ENCODE results near the gene TSPO. TPM values are rescaled to one million over a fixed set of nuclear protein-coding genes. Genes with fewer than 3 reads are reported as not detected.

Gene TSPO
- total and polyA plus RNA-seq, 2 donors from 2014 or later: 134 to 173 TPM

DNA sequence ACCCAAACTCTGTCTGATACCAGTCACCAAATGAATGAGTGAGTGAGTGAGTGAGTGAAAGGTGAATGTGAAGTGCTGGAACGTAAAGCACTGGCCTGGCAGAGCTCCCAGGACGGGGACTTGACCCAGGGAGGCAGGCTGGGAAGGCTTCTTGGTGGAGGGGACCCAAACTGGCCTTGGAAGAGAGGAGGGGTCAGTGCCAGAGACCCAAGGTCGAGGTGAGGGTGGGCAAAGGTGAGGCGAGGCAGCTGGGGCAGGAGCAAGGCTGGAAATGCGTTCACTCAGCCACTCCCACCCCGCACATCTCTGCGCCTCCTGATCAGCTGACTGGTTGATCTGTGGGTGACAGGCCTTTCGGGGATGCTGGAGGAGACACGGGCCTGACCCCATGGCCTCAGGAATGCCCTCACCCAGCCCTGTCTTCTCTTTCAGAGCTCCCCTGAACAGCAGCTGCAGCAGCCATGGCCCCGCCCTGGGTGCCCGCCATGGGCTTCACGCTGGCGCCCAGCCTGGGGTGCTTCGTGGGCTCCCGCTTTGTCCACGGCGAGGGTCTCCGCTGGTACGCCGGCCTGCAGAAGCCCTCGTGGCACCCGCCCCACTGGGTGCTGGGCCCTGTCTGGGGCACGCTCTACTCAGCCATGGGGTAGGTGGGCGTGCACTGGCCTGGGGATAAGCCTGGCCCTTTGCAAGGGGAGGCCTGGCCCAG lies 7.6 kb downstream of the TSPO start:
- Histone ChIP-seq H3K4me3 (ENCODE audit: low read length in 3 of 3) (no peak overlapping the region), H3K4me1 (ENCODE audit: control insufficient read depth in 2 of 3, insufficient read depth in 2 of 3, low read depth in 1 of 3, low read length in 3 of 3) (peaks cover 0 to 2% (median 0%) of the 10 kb centered on the region in 3 donors), H3K9me3 (ENCODE audit: control insufficient read depth in 2 of 3, insufficient read depth in 1 of 3, low read length in 3 of 3) (no peaks in the 10 kb centered on the region), H3K27ac (ENCODE audit: low read depth in 2 of 2, low read length in 2 of 2) (no peak overlapping the region), H3K36me3 (ENCODE audit: control insufficient read depth in 2 of 3, insufficient read depth in 3 of 3, low read length in 3 of 3) (no peaks in the 10 kb centered on the region), H3K27me3 (ENCODE audit: control insufficient read depth, insufficient read depth, low read length) (no peaks in the 10 kb centered on the region), H3K9ac (ENCODE audit: low read length in 3 of 3) (no peak overlapping the region)
- intact Hi-C loops (cut with DNase I): no loop called here
- FAIRE-seq (no peak), DNase-seq (peak in 1 of 5 donors; percentile 63)
- TF ChIP-seq CTCF (IDR thresholded peaks at IDR 0.05; ENCODE audit: borderline replicate concordance, extremely low read depth, insufficient read depth): no peak

DNA sequence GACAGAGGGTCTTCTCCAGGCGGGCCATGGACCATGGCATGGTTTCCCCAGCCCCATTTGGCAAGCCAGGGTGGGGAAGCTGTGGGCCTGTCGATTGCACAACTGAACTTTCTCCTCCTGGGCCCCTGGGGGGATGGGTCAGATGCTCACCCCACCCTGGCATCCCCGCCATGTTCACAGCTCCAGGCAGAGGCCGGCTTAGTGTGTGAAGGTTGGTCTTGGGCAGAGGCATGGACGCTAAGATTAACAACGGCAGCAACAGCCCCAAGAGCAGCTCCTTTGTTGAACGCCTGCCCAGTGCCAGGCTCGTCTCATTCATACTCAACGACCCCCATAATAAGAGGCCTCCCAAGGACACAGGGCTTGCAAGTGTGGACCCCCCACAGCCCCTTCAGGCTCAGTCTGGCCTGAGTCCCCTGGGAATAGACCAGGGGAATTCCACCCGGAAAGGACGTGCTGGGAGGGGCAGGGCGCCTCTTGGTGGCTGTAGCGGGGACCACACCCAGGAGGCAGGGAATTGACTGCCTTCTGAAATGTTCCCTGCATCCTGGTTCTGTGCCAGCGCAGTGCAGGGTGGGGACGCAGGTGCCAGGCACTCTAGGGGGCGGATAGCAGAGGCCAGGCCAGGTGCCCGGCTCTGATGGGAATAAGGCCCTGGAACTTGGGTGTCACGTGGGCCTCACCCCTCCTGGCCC lies 8.3 kb downstream of the TSPO start:
- Histone ChIP-seq H3K36me3 (ENCODE audit: control insufficient read depth in 2 of 3, insufficient read depth in 3 of 3, low read length in 3 of 3) (no peaks in the 10 kb centered on the region), H3K27ac (ENCODE audit: low read depth in 2 of 2, low read length in 2 of 2) (no peak overlapping the region), H3K9me3 (ENCODE audit: control insufficient read depth in 2 of 3, insufficient read depth in 1 of 3, low read length in 3 of 3) (no peaks in the 10 kb centered on the region), H3K4me3 (ENCODE audit: low read length in 3 of 3) (no peak overlapping the region), H3K4me1 (ENCODE audit: control insufficient read depth in 2 of 3, insufficient read depth in 2 of 3, low read depth in 1 of 3, low read length in 3 of 3) (peaks cover 0 to 4% (median 0%) of the 10 kb centered on the region in 3 donors), H3K27me3 (ENCODE audit: control insufficient read depth, insufficient read depth, low read length) (no peaks in the 10 kb centered on the region), H3K9ac (ENCODE audit: low read length in 3 of 3) (no peak overlapping the region)
- TF ChIP-seq CTCF (IDR thresholded peaks at IDR 0.05; ENCODE audit: borderline replicate concordance, extremely low read depth, insufficient read depth): no peak
- intact Hi-C loops (cut with DNase I): no loop called here
- FAIRE-seq: no peak
- no peak for DNase-seq

DNA sequence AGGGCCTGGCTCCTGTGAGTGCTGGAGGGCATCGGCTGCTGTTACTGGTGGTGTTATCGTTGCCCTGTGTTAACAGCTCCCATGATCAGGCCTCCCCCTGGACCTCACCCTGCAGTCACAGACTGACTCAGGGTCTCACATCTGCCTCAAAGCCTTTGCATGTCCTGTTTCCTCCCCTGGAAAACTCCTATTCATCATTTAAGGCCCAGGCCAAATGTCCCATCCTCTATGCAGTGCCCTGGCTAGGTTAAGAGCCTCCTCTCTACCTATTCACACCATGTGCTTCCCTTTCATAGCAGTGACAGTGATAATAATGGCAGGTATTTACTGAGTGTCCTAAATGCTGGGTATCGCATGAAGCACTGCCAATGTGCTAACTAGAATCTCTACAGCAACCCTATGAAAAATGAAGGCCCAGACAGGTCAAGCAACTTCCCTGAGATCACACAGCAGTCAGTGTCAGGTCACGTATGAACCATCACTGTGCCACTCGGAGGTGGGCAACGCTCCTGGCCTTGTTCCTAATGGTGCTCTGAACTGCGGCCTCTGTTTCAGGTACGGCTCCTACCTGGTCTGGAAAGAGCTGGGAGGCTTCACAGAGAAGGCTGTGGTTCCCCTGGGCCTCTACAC lies 9.3 kb downstream of the TSPO start:
- H3K27ac ChIP-seq (ENCODE audit: low read depth in 2 of 2, low read length in 2 of 2): no peak overlapping the region
- H3K9ac ChIP-seq (ENCODE audit: low read length in 3 of 3): no peak overlapping the region
- intact Hi-C loops (cut with DNase I): no loop called here
- peaks cover 0 to 8% (median 0%) of the 10 kb centered on the region in 3 donors for H3K4me1 ChIP-seq (ENCODE audit: control insufficient read depth in 2 of 3, insufficient read depth in 2 of 3, low read depth in 1 of 3, low read length in 3 of 3)
- no peak overlapping the region for H3K4me3 ChIP-seq (ENCODE audit: low read length in 3 of 3)
- FAIRE-seq (no peak), DNase-seq (no peak)
- no peaks in the 10 kb centered on the region for H3K36me3 ChIP-seq (ENCODE audit: control insufficient read depth in 2 of 3, insufficient read depth in 3 of 3, low read length in 3 of 3)
- TF ChIP-seq CTCF (IDR thresholded peaks at IDR 0.05; ENCODE audit: borderline replicate concordance, extremely low read depth, insufficient read depth): no peak
- H3K27me3 ChIP-seq (ENCODE audit: control insufficient read depth, insufficient read depth, low read length): no peaks in the 10 kb centered on the region
- H3K9me3 ChIP-seq (ENCODE audit: control insufficient read depth in 2 of 3, insufficient read depth in 1 of 3, low read length in 3 of 3): no peaks in the 10 kb centered on the region

Data from kidney (tissue), 14 donors.